GM18526 (cell line): ENCODE results near the gene SEPTIN1.

Source experiments
- POLR2A ChIP-seq: IDR thresholded peaks from 3 replicates; pipeline ENCODE4 v1.6.1; 2011; ENCODE audit not compliant: insufficient read length; ENCODE audit errors: extremely low read depth

Gene SEPTIN1

DNA sequence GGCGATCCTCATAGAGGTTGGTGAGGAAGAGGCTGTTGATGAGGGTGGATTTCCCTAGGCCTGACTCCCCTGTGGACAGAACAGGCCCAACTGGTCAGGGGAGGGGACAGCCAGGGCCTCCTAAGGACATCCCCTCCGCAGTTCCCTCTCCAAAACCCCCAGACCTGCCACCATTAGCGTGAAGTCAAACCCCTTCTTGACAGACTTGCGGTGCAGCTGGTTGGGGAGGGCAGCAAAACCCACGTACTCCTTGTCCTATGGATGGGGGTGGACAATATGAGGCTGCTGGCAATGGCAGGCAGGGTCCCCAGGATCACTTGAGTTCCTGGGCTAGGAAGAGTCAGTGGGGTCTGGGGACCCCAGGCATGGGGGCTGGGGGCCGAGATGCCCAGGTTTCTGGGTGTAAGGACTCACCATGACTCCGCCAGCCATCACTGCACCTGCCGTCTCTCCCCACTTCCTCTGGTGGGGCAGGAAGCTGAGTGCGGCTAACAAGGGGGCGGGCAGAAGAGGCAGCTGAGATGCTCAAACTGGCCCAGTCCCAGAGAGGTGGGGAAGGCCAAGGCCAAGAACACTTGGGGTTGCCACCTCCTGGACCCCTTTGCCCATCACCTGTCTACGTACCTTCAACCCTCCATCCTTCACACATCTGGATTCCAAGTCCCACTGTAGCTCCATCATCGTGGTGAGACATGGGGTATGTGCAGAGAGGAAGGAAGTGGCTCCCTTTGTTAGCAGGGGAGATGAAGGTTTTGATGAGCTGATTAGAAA, at the start of gene SEPTIN1:
SEPTIN1 (minus strand) TSS at position 451 of the 771 bp plus-strand sequence; CDS start at position 432, 19 bp downstream.
- TF ChIP-seq POLR2A = peak; percentile 84

DNA sequence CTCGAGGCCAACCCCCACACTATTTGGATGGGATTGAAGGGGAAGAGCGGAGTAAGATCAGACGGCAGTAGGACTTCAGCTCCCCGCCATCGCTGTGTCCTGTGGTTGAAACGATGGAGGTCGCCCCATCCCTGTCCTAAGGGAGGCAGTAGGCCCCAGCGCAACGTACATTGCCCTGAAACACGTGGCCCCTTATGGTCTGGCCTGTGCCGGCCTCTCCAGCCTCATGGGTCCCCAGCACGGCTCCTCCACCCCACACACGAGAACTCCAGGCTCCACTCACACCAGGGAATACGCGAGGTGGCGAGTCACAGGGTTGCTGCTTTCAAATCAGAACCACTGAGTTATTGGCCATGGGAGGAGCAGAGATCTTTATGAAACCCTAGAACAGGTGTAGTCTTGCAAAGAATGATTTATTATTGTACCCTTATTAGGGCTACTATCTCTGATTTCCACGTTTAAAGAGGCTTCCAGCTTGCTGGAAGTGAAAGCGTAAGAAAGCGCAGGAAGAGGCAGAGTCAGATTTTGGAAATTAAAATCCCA, 48.1 kb upstream of the SEPTIN1 start:
- no peak for TF ChIP-seq POLR2A

GRCh38 chr16:30429678-30430427, 47.5 kb upstream of the SEPTIN1 start, which contains the start of gene DCTPP1:
TSS of gene DCTPP1 (minus strand) at chr16:30430030. CDS start at chr16:30429980, 50 bp downstream.
- peak; percentile 54 for TF ChIP-seq POLR2A

DNA sequence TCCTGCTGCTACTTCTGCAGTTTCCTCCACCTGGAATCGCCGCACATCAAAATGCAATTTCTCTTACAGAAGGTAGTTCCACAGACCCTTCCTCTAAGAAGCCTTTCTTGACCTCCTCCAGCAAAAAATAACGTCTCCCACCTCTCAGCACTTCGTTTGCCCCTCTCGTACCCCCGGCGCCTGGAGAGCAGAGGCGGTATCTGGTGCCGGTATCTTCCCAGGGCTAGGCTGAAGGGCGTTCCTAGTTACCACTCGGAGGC, 47.0 kb upstream of the SEPTIN1 start:
- TF ChIP-seq POLR2A = no peak

GRCh38 chr16:30428055-30428454, 45.7 kb upstream of the SEPTIN1 start:
- TF ChIP-seq POLR2A = no peak

GRCh38 chr16:30421010-30421409, 38.6 kb upstream of the SEPTIN1 start:
- no peak for TF ChIP-seq POLR2A

- no peak for TF ChIP-seq POLR2A
Measured at GRCh38 chr16:30418350-30419181, 36.2 kb upstream of the SEPTIN1 start.

DNA sequence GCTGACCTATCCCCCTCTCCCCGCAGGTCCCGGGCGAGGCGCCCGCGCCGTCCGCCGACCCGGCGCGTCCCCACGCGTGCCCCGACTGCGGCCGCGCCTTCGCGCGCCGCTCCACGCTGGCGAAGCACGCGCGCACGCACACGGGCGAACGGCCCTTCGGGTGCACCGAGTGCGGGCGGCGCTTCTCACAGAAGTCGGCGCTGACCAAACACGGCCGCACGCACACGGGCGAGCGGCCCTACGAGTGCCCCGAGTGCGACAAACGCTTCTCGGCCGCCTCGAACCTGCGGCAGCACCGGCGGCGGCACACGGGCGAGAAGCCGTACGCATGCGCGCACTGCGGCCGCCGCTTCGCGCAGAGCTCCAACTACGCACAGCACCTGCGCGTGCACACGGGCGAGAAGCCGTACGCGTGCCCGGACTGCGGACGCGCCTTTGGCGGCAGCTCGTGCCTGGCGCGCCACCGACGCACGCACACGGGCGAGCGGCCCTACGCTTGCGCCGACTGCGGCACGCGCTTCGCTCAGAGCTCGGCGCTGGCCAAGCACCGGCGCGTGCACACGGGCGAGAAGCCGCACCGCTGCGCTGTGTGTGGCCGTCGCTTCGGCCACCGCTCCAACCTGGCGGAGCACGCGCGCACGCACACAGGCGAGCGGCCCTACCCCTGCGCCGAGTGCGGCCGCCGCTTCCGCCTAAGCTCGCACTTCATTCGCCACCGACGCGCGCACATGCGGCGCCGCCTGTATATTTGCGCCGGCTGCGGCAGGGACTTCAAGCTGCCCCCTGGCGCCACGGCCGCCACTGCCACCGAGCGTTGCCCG, 35.4 kb upstream of the SEPTIN1 start:
- TF ChIP-seq POLR2A = peak; percentile 60

GRCh38 chr16:30416624-30417528, 34.5 kb upstream of the SEPTIN1 start:
- no peak for TF ChIP-seq POLR2A

DNA sequence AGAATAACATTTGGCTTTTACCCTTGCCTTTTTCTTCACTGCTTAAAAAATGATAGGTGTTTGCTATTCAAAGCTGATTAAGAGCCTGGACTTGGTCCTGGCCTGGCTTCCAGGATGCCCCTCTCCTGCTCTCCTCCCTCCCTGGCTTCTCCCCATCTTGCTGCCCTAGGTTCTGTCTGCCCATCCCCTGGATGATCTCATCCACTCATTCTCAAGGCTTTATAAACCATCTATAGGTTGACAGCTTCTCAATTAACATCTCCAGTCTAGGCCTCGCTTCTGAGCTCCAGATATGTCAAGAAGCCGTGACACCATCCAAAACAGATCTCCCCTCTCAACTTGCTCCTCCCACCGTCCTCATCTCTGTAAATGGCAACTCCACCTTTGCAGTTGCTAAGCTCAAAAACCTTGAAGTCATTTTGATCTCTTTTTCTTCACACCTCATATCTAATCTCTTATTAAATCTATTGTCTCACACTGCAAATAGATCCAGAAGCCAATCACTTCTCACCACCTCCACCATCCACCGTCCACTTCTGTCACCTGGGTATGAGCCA, 33.8 kb upstream of the SEPTIN1 start:
- no peak for TF ChIP-seq POLR2A

DNA sequence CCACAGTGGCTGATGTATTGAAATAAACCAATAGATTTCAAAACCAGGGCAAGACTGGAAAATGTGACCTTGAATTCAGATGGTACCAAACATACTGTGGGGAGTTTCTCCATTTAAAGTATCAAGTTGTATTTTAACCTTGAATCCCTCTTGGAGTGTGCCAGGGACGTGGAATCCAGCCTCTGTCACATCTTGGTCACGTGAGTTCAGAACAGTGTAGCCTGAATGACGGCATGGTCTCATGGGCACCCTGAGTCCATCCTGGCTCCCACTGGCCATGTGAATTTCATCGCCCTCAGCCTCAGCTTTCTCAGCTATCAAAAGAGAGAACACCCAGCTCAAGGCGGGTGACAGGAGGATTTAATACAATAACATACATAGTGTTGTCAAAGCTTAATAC, 31.8 kb upstream of the SEPTIN1 start:
- no peak for TF ChIP-seq POLR2A

DNA sequence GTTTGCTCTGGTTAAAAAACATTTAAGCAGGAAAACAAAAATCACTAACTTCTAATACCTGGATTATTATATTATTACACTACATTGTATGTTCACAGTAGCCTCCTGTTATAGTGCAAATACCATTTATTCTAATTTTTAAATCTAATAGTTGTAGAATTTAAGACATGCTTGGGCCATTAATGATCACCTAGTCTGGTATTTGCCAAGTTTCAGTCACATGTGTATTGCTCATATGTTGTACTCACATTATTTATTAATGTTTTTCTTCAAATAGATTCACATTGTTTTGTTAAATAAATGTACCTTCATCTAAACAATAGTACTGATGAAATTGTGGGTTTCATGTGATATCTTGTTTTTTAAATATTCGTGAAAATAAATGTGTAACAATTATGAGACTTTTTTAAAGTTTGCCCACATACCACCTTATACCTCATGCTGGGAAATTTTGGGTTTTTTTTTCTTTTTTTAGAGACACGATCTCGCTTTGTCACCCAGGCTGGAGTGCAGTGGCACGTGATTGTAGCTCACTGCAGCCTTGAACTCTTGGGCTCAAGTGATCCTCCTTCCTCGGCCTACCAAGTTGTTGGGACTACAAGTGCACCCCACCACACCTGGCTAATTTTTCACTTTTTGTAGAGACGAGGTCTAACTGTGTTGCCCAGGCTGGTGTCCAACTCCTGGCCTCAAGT, 30.9 kb upstream of the SEPTIN1 start:
- TF ChIP-seq POLR2A = no peak

GRCh38 chr16:30409125-30410060, 27.0 kb upstream of the SEPTIN1 start:
- TF ChIP-seq POLR2A = no peak
